K562 treated with DMSO at 1 percent for 12 hours (cell line): ENCODE measurements around the gene GPRC5A. TPM values are rescaled to one million over a fixed set of nuclear protein-coding genes. Genes with fewer than 3 reads are reported as not detected.

Experiments
- total RNA-seq: library from RNA; unstranded; fragments of 300-600 nt; gene quantifications from 2 replicates; pipeline ENCODE4 v1.2.3, GENCODE V29; 2022; ENCODE audit not compliant: insufficient read depth

GPRC5A gene
- not detected in 2 replicates for total RNA-seq

GRCh38 chr12:12891080-12891880 is at the start of gene GPRC5A:
Gene GPRC5A (plus strand): TSS chr12:12891562. CDS start chr12:12908250, 16,688 bp downstream.

GRCh38 chr12:12952036-12952435 is 60.7 kb downstream of the GPRC5A start, which contains the start of gene GPRC5D:
Gene GPRC5D (minus strand): TSS chr12:12952170. CDS start chr12:12950384, 1,786 bp downstream.

Other genes starting within 250 kb of the GPRC5A start
- 1.2 TPM in 1 of 2 replicates, not detected in the other for gene GPR19, start 195.4 kb upstream of the GPRC5A start, total RNA-seq
- gene CDKN1B, start 174.2 kb upstream of the GPRC5A start, total RNA-seq, result 17.6 and 34.2 TPM in 2 replicates
- 0.22 and 3.3 TPM in 2 replicates for gene APOLD1, start 105.9 kb upstream of the GPRC5A start, total RNA-seq
- 17.1 and 28.1 TPM in 2 replicates for gene DDX47, start 78.2 kb upstream of the GPRC5A start, total RNA-seq
- gene GPRC5D, start 60.6 kb downstream of the GPRC5A start, total RNA-seq, result not detected in 2 replicates
- 14.7 and 16.0 TPM in 2 replicates for gene HEBP1, start 108.7 kb downstream of the GPRC5A start, total RNA-seq
- 1.6 and 4.1 TPM in 2 replicates for gene FAM234B, start 152.8 kb downstream of the GPRC5A start, total RNA-seq
- not detected in 2 replicates for gene GSG1, start 212.1 kb downstream of the GPRC5A start, total RNA-seq